Measurements from ENCODE around the gene MYADML2.
"Not testable (repeated sequence)": the region's sequence is repeated elsewhere in the genome, so short reads cannot be mapped to it uniquely, and the experiment has no call there.

The MYADML2 gene

DNA sequence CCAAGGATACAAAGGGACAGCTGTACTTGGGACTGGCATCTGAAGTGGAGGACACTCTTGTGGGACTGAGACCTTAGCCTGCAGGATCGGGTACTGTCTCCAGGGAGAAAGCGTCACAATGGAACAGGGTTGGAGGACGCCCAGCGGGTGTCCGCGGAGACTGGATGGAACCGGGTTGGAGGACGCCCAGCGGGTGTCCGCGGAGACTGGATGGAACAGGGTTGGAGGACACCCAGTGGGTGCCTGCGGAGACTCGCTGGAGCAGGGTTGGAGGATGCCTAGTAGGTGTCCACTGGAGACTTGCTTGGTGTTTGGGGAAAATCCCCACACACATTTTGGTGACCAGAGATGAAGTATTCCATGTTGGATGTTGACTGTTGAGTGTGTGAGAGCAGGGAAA lies at the start of gene MYADML2:
MYADML2 (minus strand) TSS at position 45 of the 400 bp plus-strand sequence. CDS start 5,492 bp downstream, outside the sequence.
- no peak for DNase-seq (ENCODE audit: low read depth)

GRCh38 chr17:81996232-81996756 lies 49.3 kb upstream of the MYADML2 start:
- no peak for DNase-seq (ENCODE audit: low read depth)

- no peak for DNase-seq (ENCODE audit: low read depth)
Observed at GRCh38 chr17:81995463-81996231, 48.6 kb upstream of the MYADML2 start.

DNA sequence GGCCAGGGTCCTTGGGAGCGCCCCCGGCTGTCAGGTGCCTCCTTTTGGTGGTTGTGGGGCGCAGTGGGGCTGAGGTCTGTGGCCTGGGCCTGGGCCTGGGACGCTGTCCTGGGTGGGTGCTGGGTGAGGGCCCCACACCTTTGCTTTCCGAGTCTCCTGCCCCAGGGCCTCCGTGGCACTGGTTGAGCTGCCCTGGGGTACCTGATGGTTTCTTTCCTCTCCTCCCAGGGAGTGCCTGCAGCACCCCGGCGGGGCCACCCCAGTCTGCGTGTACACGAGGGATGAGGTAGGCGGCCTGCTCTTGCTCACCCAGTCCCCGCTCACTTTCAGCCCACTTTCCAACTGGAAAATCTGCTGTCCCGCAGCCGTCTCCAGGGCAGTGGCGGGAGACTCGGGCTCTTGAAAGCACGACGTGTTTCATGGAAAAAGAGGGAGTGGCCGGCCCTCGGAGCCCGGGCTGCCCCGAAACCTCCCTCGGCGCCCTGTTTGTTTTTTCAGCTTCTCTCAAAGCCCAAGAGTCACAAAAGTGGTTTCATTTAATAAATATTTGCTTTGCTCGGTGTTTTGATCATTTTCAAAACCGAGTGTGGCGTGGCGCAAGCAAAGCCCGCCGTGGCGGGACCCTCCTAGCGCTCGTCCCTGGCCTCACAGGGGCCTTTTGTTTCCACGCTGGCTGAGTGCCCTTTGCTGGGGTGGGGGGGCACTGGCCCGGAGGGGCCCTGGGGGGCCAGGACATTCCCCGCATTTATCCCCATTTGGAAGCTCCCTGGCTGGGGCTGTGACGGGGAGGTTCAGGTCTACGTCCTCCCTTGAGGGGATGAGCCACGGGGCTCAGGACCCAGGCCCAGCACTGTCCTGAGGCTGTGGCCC lies 47.8 kb upstream of the MYADML2 start:
- no peak for DNase-seq (ENCODE audit: low read depth)

DNA sequence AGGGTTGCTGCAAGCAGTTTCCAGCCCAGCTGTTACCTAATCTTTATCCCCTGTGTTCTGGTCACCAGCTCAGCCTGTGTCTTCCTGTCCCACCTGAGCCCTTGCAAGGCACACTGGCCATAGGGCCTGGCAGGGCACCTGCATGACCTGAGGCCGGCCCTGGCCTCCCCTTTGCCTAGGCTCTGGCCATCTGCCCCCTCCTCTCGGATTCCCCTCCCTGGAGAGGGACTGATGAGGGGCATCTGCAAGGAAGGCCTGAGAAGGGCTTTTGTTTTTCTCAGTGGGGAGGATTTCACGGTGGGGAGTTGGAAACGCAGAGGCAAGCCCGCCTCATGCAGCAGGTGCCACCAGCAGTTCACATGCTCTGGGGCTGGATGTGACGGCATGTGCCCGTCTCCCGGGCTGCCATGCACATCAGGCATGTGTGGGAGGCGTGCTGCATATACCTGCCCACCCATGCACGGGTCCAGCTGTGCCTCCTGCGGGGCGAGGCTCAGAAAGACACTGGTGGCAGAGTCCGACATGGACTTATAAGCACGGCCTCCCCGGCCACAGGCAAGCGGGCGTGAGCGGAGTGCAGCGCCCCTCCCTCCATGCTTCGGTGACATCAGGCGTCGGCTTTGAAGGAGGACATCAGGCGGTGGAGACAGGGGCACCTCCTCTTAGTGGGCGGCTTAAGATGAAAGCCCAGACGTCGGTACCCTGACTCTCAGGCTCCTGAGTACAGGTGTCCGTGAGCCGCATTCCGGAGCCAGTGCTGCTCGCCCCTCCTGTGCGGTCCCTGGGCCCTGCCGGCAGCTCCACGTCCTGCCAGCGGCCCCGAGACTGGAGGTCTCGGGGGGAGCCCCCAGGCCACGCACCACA lies 46.9 kb upstream of the MYADML2 start:
- no peak for DNase-seq (ENCODE audit: low read depth)

DNA sequence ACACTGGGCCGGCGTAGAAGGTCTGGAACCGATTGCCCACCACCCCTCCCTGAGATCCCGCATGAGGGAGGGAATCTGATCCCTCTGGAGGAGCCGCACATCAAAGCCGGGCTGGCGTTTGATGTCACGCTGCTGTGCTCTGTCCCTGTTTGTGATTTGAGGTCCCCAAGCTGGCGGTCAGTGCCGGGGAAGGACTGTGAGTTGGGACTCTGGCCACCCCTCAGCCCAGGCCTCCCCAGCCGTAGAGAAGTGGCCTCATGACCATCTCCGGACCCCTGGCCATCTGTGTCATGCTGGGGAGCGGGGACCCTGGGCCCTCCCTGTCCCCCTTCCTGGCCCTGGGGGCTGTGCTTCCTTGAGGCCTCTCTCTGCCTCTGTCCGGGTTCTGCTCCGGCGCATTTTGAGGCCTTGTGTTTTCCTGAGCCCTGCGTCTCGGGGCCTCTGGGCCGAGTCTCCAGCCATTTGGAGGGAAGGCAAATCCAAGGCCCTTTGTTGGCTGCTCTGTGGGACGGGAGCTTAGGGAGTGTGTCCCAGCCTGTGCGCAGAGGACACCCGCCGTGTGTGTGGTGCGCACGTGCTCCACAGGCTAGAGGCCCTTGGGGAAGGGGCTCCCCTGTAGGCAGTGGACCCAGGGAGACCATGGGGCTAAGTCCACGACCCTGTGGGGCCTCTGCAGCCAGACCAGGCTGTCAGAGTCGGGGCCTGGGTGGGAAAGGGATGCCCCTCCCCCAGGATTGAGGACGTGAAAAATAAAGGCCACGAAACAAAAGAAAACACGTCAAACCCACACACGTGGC lies 45.5 kb upstream of the MYADML2 start:
- DNase-seq (ENCODE audit: low read depth) = no peak

DNA sequence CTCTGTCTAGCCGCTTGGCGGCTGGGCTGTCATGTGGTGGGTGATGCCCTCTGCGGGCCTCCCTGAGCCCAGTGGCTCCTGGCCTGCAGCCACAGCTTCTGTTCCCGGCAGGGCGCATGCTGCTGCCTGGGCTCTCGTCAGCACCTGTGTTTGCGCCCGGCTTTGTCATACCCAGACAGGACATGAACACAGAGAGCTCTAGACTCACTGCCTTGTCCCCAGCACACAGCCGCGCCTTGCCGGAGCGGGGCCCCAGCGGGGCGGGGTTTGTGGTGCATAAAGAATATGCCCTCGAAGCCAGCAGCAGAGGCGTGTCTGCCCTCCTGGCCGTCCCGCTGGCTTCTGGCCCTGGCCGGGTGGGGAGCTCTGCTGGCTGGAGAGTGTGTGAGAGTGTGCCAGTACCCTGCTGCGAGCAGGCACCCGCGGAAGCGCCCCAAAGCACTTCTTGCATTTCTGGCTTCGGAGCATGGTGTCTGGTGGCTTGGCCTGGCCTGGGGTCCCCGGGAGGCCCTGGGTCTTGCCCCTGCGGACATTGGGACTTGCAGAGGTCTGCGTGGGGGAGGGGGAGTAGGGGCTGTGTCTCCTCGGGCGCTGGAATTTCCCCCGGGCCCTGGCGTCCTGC lies 44.8 kb upstream of the MYADML2 start:
- DNase-seq (ENCODE audit: low read depth) = no peak

DNA sequence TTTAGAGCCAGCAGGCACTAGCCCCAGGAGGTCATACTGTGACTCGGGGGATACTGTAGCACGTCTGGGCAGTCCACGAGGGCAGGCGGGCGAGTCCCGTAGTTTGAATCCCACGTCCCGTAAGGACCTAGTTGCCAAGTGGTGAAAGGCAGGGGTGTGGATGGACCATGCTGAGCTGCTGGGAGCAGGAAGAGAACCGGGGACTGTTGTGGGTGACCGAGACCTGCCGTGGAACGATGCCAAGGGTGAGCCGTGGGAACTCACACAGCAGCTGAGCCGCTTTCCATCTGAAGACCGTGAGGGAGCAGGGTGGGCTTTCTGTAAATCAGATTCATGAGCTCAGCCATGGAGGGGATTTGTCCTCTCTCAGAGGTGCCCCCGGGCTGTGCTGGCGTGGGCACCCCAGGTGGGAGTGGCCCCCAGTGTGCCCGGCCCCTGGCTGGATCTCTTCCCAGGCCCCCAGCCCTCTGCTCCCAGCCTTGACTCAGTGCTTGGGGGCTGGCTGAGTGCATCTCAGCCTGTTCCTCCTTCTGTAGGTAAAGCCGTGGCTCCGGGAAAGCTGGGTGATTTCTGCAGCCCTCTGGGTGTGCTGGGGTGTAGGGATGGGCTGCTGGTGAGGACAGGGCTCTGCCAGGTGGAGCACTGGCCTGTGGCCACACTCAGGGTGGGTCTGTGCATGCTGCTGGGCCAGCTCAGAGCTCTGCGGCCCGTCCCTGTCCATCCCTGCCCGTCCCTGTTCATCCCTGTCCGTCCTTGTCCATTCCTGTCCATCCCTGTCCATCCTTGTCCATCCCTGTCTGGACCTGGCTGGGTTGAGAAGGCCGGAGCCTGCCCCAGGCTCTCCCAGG lies 44.0 kb upstream of the MYADML2 start:
- DNase-seq (ENCODE audit: low read depth) = no peak

DNA sequence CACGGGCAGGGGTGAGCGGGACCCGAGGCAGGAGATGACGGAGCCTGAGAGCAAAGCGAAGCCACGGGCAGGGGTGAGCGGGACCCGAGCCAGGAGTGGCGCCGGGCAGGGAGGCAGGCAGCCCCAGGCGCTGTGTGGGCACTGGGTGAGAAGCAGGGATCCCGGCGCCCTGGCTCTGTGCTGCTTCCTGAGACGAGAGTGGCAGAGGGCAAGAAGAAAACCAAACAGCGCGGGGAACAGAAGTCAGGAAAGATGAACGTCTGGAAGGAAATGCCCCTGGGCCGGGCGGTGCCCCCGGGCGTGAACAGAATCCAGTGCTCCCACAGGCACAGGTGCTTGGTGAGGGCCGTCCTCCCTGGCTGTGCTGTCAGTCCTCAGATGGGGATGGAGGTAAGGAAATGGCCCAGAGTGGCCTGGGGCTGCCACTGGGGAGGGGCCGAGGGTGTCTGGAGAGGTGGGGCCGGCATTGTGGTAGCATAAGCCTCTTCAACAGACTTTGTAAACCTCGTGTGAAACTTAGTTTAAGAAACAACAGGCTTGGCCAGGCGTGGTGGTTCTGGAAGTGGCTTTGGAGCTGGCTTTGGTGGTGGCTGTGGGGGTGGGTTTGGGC lies 40.2 kb upstream of the MYADML2 start:
- no peak for DNase-seq (ENCODE audit: low read depth)

GRCh38 chr17:81986606-81987005 lies 39.6 kb upstream of the MYADML2 start:
- DNase-seq (ENCODE audit: low read depth) = no peak

DNA sequence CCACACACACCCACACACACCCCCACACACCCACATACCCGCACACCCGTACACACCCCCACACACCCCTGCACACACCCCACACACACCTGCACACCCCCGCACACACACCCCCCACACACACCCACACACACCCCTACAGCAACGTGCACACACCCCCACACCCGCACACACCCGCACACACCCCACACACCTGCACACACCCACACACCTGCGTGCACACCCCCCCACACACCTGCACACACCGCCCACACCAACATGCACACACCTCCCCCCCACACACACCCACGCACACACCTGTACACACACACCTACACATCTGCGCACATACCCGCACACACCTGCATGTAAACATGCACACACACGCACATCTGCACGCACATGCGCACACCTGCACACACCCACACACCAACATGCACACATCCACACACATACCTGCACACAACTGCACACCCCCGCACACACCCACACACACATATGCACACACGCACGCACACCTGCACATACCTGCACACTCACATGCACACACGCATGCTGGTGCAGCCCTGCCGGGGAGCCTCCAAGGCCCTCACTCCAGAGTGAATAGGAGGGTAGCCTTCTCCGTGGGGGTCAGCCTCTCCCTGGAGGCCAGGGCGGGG lies 37.9 kb upstream of the MYADML2 start:
- DNase-seq (ENCODE audit: low read depth) = no peak

DNA sequence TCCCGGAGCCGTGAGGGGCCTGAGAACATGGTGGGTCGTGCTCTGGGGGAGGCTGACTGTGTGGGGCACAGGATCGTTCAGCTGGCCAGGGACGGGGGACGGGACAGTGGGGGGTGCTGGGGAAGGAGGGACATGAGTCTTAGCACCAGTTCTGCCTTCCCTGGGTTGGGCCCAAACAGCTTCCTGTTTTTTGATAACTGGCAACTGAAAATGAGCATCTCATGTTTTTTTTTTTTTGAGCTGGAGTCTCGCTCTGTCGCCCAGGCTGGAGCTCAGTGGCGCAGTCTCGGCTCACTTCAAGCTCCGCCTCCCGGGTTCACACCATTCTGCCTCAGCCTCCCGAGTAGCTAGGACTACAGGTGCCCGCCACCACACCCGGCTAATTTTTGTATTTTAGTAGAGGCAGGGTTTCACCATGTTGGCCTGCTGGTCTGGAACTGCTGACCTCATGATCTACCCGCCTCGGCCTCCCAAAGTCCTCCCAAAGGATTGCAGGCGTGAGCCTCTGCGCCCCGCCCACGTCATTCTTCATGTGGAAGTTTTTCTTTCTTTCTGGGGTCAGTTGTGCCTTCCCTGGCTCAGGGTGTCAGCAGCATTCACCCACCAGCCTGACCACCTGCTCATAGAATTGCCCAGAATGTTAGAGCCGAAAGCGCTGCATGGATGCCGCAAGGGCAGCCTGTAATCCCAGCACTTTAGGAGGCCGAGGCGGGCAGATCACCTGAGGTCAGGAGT lies 36.8 kb upstream of the MYADML2 start:
- DNase-seq (ENCODE audit: low read depth) = no peak

DNA sequence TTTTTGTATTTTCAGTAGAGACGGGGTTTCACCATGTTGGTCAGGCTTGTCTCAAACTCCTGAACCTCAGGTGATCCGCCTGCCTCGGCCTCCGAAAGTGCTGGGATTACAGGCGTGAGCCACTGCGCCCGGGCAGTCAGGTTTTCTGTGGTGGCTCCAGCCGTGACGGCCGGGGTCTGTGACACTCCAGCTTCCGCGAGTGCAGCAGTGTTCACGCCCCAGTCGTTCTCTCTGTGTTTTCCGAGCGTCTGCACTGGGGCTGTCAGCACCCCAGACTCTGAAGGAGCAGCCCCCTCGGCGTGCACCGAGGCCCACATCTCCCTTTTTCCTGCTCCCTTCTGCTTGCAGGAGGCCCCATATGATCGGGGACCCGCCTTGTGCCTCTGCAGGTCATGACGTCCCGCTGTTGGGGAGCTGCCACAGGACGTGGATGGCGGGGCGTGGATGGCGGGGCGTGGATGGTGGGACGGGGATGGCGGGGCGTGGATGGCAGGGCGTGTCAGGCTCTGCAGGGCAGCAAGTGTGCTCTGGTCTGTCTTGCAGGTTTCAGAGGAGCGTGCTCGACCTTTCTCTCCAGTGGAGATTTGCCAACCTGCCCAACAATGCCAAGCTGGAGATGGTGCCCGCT lies 36.1 kb upstream of the MYADML2 start:
- no peak for DNase-seq (ENCODE audit: low read depth)

DNA sequence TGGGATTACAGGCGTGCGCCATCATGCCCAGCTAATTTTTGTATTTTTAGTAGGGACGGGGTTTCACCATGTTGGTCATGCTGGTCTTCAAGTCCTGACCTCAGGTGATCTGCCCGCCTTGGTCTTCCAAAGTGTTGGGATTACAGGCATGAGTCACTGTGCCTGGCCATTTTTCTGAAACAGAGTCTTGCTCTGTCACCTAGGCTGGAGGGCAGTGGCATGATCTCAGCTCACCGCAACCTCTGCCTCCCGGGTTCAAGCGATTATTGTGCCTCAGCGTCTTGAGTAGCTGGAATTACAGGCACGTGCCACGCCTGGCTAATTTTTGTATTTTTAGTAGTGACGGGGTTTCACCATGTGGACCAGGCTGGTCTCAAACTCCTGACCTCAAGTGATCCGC lies 34.5 kb upstream of the MYADML2 start:
- DNase-seq (ENCODE audit: low read depth) = not testable (repeated sequence)

DNA sequence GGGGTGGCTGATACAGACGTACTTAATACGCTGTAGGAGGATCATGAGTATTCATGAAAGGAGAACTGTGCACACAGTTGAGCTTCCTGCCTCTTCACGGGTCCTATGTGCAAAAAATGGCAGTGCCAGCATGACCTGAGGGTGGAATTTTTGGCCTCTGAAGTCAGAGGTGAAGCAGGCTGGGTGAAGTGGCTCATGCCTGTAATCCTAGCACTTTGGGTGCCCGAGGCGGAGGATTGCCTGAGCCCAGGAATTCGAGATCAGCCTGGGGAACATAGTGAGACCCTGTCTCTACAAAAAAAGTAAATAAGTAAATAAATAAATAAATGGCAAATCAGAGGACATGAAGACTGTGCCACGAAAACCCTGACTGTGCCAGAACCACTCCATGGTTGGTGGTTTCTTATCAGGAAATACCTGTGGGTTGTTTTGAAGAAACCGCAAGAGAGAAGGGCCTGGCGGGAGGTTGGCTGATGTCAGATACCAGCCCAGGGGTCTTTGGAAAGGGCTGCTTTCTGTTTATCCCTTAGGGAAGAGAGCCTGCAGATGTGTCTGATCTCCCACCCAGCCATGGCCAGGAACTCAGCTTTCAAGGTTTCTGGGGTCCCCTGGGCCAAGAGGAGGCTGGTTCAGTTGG lies 33.8 kb upstream of the MYADML2 start:
- no peak for DNase-seq (ENCODE audit: low read depth)

DNA sequence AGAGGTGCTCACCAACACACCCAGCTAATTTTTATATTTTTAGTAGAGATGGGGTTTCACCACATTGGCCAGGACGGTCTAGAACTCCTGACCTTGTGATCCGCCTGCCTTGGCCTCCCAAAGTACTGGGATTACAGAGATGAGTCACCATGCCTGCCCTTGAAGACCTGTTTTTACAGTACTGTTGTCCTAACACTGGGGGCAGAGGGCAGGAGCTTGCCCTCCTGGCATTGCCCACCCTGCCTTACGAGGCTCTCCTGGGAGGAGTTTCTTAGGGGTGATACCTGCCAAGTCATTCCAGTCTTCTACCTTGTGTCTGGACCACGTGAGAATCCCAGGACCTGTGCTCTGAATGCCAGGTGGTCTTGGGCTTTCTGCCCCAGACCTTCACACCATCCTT lies 33.1 kb upstream of the MYADML2 start:
- no peak for DNase-seq (ENCODE audit: low read depth)

Data from T-helper 22 cell (primary cell).